ENCODE measurements around the gene NATD1. TPM values are rescaled to one million over a fixed set of nuclear protein-coding genes. Genes with fewer than 3 reads are reported as not detected.
"Not testable (repeated sequence)": the region's sequence is repeated elsewhere in the genome, so short reads cannot be mapped to it uniquely, and the experiment has no call there.

NATD1 gene
- total RNA-seq, 1 experiment from 2014 or later, result 3.1 TPM

DNA sequence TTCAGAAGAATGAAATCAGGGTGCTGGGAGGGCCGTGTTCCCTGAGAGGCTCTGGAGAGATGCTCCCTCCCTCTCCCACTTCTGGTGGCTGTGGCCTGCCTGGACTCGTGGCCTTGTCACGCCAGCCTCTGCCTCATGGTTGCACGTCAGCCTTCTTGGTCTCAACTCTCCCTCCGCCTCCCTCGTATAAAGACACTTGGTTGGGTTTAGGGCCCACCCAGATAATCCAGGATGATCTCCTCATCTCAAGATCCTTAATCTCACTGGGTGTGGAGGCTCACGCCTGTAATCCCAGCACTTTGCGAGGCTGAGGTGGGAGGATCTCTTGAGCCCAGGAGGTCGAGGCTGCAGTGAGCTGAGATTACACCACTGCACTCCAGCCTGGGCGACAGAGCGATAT, 25.9 kb downstream of the NATD1 start:
- H3K27me3 ChIP-seq (ENCODE audit: insufficient read depth, low read length); H3K79me2 ChIP-seq (ENCODE audit: insufficient read depth, low read length); BruUV-seq (replicated peaks); H3K36me3 ChIP-seq (ENCODE audit: control insufficient read depth in 1 of 2, insufficient read depth in 2 of 2, low read length in 2 of 2); intact Hi-C loops (cut with micrococcal nuclease); H3K9me3 ChIP-seq (ENCODE audit: control insufficient read depth in 1 of 2, insufficient read depth in 1 of 2, low read depth in 1 of 2, low read length in 2 of 2); H3K27ac ChIP-seq (ENCODE audit: low read depth, low read length); DNase-seq (ENCODE audit: low read depth, low spot score); H3K9ac ChIP-seq (ENCODE audit: low read length); H2AFZ ChIP-seq (ENCODE audit: low read depth, low read length, poor library complexity, severe bottlenecking); POLR2A ChIA-PET; H3K4me3 ChIP-seq (replicated peaks in 1 of 2; ENCODE audit: low read depth in 1 of 2, low read length in 2 of 2); H3K4me2 ChIP-seq (ENCODE audit: low read length); CTCF ChIA-PET; H3K9me2 ChIP-seq (ENCODE audit: insufficient read depth); H3K4me1 ChIP-seq (ENCODE audit: control insufficient read depth in 1 of 2, insufficient read depth in 2 of 2, low read length in 2 of 2); RAD21 ChIA-PET (ENCODE audit: low non-redundant PET in 1 of 2, low total read pairs in 2 of 2, uncharacterized antibody in 2 of 2, unreplicated experiment in 2 of 2); H4K20me1 ChIP-seq (ENCODE audit: insufficient read depth); ATAC-seq: not testable (repeated sequence)

DNA sequence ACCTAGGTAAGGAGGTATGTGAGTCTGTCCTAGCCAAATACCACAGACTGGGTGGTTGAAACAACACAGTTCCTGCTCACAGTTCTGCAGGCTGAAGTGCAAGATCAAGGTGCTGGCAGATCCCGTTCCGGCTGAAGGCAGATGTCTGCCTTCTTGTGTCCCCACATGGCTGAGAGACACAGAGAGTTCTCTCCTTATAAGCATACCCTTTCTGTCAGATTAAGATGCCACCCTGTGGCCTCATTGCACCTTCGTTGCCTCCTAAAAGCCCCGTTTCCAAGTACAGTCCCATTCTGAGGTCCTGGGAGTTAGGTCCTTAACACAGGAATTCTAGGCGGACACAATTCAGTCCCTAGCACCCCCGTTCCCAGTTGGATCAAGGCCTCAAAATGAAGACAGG, 30.1 kb downstream of the NATD1 start:
- Histone ChIP-seq H3K79me2 (ENCODE audit: insufficient read depth, low read length) (peaks cover 11% of the 10 kb centered on the region), H3K27me3 (ENCODE audit: insufficient read depth, low read length) (no peaks in the 10 kb centered on the region), H3K4me3 (replicated peaks in 1 of 2; ENCODE audit: low read depth in 1 of 2, low read length in 2 of 2) (no peak overlapping the region), H3K9ac (ENCODE audit: low read length) (no peak overlapping the region), H3K4me1 (ENCODE audit: control insufficient read depth in 1 of 2, insufficient read depth in 2 of 2, low read length in 2 of 2) (no peaks in the 10 kb centered on the region), H4K20me1 (ENCODE audit: insufficient read depth) (no peaks in the 10 kb centered on the region), H3K27ac (ENCODE audit: low read depth, low read length) (no peak overlapping the region), H3K9me3 (ENCODE audit: control insufficient read depth in 1 of 2, insufficient read depth in 1 of 2, low read depth in 1 of 2, low read length in 2 of 2) (no peaks in the 10 kb centered on the region), H2AFZ (ENCODE audit: low read depth, low read length, poor library complexity, severe bottlenecking) (no peak overlapping the region), H3K9me2 (ENCODE audit: insufficient read depth) (no peaks in the 10 kb centered on the region), H3K4me2 (ENCODE audit: low read length) (no peak overlapping the region), H3K36me3 (ENCODE audit: control insufficient read depth in 1 of 2, insufficient read depth in 2 of 2, low read length in 2 of 2) (peaks cover 0 to 3% of the 10 kb centered on the region in 2 experiments; a peak in 2 of 4 replicates)
- no TSS peak for BruUV-seq (replicated peaks)
- POLR2A ChIA-PET, result no interaction called here
- intact Hi-C loops (cut with micrococcal nuclease), result no loop called here
- DNase-seq (ENCODE audit: low read depth, low spot score) (no peak), ATAC-seq (no peak)
- TF ChIP-seq, protein P1, sequence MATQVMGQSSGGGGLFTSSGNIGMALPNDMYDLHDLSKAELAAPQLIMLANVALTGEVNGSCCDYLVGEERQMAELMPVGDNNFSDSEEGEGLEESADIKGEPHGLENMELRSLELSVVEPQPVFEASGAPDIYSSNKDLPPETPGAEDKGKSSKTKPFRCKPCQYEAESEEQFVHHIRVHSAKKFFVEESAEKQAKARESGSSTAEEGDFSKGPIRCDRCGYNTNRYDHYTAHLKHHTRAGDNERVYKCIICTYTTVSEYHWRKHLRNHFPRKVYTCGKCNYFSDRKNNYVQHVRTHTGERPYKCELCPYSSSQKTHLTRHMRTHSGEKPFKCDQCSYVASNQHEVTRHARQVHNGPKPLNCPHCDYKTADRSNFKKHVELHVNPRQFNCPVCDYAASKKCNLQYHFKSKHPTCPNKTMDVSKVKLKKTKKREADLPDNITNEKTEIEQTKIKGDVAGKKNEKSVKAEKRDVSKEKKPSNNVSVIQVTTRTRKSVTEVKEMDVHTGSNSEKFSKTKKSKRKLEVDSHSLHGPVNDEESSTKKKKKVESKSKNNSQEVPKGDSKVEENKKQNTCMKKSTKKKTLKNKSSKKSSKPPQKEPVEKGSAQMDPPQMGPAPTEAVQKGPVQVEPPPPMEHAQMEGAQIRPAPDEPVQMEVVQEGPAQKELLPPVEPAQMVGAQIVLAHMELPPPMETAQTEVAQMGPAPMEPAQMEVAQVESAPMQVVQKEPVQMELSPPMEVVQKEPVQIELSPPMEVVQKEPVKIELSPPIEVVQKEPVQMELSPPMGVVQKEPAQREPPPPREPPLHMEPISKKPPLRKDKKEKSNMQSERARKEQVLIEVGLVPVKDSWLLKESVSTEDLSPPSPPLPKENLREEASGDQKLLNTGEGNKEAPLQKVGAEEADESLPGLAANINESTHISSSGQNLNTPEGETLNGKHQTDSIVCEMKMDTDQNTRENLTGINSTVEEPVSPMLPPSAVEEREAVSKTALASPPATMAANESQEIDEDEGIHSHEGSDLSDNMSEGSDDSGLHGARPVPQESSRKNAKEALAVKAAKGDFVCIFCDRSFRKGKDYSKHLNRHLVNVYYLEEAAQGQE (IDR thresholded peaks at IDR 0.05; ENCODE audit: low read depth), result no peak
- TF ChIP-seq YY1 (IDR thresholded peaks at IDR 0.05; ENCODE audit: extremely low read depth, insufficient replicate concordance, low read depth, low read length) (no peak), EZH2 (IDR thresholded peaks at IDR 0.05) (no peak), POLR2AphosphoS5 (IDR thresholded peaks at IDR 0.05; ENCODE audit: low read depth, low read length) (no peak), SRF (IDR thresholded peaks at IDR 0.05; ENCODE audit: low read depth) (no peak), SP1 (IDR thresholded peaks at IDR 0.05; ENCODE audit: low read depth) (no peak)
- TF ChIP-seq, protein P2, sequence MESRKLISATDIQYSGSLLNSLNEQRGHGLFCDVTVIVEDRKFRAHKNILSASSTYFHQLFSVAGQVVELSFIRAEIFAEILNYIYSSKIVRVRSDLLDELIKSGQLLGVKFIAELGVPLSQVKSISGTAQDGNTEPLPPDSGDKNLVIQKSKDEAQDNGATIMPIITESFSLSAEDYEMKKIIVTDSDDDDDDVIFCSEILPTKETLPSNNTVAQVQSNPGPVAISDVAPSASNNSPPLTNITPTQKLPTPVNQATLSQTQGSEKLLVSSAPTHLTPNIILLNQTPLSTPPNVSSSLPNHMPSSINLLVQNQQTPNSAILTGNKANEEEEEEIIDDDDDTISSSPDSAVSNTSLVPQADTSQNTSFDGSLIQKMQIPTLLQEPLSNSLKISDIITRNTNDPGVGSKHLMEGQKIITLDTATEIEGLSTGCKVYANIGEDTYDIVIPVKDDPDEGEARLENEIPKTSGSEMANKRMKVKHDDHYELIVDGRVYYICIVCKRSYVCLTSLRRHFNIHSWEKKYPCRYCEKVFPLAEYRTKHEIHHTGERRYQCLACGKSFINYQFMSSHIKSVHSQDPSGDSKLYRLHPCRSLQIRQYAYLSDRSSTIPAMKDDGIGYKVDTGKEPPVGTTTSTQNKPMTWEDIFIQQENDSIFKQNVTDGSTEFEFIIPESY (IDR thresholded peaks at IDR 0.05; ENCODE audit: extremely low read depth, insufficient replicate concordance, low read length), result no peak
- TF ChIP-seq, protein P3, sequence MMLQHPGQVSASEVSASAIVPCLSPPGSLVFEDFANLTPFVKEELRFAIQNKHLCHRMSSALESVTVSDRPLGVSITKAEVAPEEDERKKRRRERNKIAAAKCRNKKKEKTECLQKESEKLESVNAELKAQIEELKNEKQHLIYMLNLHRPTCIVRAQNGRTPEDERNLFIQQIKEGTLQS (IDR thresholded peaks at IDR 0.05), result no peak
- RAD21 ChIA-PET (ENCODE audit: low non-redundant PET in 1 of 2, low total read pairs in 2 of 2, uncharacterized antibody in 2 of 2, unreplicated experiment in 2 of 2), result no interaction called here
- CTCF ChIA-PET, result no interaction called here
